Kidney epithelial cell (primary cell): Measurements from ENCODE around the gene MANBA. TPM values are rescaled to one million over a fixed set of nuclear protein-coding genes. Genes with fewer than 3 reads are reported as not detected.
"Not testable (repeated sequence)": the region's sequence is repeated elsewhere in the genome, so short reads cannot be mapped to it uniquely, and the experiment has no call there.

Experiments
- DNase-seq: peaks from one replicate; pipeline ENCODE4 v3.0.0-alpha.2; 2010; ENCODE audit warnings: low read depth
- H3K27me3 ChIP-seq: 2 replicates; pipeline ENCODE4 v1.6.0; 2011; ENCODE audit warnings: low read length; ENCODE audit not compliant: control insufficient read depth, insufficient read depth
- H3K36me3 ChIP-seq: 2 replicates; pipeline ENCODE4 v1.5.1; 2011; ENCODE audit warnings: low read length; ENCODE audit not compliant: control insufficient read depth, insufficient read depth
- H3K4me3 ChIP-seq: 2 replicates; pipeline ENCODE4 v1.5.1; 2011; ENCODE audit warnings: low read depth, mild to moderate bottlenecking, control low read depth, low read length
- total RNA-seq: library from RNA; depleted of rRNA; stranded (reverse); fragments of >200 nt; gene quantifications from 2 replicates; pipeline ENCODE4 v1.2.3, GENCODE V29; 2015
- TF ChIP-seq, protein P1 (sequence below): IDR thresholded peaks from 2 replicates; pipeline ENCODE4 v1.5.1; 2011; ENCODE audit warnings: mild to moderate bottlenecking, moderate library complexity, low read length, control low read depth, inconsistent platforms; ENCODE audit not compliant: insufficient read depth, poor library complexity, severe bottlenecking

Gene MANBA
- total RNA-seq, 1 donor from 2014 or later: 14.7 TPM

DNA sequence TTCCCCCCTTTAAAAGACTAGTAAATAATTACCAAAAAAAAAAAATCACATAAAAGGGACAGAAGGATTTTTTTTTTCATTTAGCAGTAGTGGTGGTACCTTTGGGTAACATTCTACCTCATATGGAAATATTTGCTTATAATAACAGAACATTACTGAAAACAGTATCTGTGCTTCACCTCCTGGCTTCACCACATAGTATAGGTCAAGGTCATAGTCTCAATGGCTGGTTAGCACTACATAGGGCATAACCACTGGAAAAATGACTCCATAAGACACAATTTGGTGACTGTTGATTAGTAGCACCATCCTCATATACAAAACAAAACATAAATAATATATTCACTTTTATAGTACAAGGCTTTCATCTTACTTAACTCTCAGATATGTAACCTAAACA lies 34.7 kb downstream of the MANBA start:
- Histone ChIP-seq H3K36me3 (no peaks in the 10 kb centered on the region), H3K4me3 (no peak overlapping the region), H3K27me3 (no peaks in the 10 kb centered on the region)
- DNase-seq: no peak
- TF ChIP-seq, protein P1, sequence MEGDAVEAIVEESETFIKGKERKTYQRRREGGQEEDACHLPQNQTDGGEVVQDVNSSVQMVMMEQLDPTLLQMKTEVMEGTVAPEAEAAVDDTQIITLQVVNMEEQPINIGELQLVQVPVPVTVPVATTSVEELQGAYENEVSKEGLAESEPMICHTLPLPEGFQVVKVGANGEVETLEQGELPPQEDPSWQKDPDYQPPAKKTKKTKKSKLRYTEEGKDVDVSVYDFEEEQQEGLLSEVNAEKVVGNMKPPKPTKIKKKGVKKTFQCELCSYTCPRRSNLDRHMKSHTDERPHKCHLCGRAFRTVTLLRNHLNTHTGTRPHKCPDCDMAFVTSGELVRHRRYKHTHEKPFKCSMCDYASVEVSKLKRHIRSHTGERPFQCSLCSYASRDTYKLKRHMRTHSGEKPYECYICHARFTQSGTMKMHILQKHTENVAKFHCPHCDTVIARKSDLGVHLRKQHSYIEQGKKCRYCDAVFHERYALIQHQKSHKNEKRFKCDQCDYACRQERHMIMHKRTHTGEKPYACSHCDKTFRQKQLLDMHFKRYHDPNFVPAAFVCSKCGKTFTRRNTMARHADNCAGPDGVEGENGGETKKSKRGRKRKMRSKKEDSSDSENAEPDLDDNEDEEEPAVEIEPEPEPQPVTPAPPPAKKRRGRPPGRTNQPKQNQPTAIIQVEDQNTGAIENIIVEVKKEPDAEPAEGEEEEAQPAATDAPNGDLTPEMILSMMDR: no peak

DNA sequence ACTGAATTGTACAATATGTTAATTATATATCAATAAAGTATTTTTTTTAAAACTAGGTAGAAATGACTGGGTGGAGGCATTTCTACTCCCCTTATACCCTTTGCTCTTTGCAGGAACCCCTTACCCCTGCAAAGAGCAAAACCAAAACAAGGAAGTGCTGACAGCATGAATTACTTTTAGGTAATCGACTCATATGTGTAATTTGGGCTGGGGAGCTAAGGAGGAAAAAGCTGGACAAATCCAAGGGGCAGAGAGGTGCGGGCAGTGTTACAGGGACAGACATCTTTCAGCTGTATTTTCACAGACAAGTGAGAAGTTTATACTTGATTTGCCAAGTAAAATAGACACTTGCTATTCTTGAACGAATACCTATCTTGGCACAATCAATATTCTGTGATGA lies 35.5 kb downstream of the MANBA start:
- Histone ChIP-seq H3K36me3 (no peaks in the 10 kb centered on the region), H3K4me3 (no peak overlapping the region), H3K27me3 (no peaks in the 10 kb centered on the region)
- DNase-seq: no peak
- TF ChIP-seq, protein P1: no peak

DNA sequence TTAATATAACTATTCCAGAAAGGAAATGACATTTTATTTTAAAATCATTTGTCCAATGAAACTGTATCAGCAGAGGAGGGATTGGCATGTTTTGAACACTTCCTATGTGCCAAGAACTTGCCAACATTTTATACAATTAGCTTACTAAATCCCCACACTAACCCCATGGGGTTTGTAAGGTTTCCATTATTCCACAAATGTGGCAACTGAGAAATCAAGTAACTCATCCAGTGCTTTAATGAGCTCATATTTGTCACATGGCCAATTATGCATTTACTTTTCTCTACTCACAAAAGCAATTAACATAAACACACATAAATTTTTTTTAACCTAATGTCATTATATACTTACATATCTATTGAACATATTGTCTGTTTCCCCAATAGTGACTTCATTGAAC lies 37.3 kb downstream of the MANBA start:
- no peaks in the 10 kb centered on the region for H3K36me3 ChIP-seq

DNA sequence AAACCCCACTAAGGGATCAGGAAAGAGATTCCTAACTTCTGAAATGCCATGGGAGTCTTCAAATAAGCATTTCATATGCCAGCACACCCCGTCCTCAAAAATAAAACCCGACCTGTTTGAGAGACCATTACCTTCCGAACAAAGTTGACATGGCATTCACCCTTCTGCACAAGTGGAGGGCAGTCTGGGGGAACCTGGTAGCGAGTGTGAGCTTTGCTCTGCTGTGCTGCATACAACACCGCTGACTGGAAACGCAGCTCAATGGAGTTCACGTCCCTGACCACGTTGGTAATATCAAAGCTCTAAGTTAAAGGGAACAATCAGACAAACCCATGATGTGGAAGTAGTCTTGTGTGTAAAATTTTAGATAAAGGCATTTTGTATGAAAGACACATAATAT lies 38.0 kb downstream of the MANBA start:
- TF ChIP-seq, protein P1: no peak
- DNase-seq: no peak
- no peaks in the 10 kb centered on the region for H3K36me3 ChIP-seq
- no peaks in the 10 kb centered on the region for H3K27me3 ChIP-seq
- no peak overlapping the region for H3K4me3 ChIP-seq

More for the DNA sequence above, 37.3 kb downstream of the MANBA start:
- Histone ChIP-seq H3K4me3 (no peak overlapping the region), H3K27me3 (no peaks in the 10 kb centered on the region)
- no peak for DNase-seq
- TF ChIP-seq, protein P1: no peak

DNA sequence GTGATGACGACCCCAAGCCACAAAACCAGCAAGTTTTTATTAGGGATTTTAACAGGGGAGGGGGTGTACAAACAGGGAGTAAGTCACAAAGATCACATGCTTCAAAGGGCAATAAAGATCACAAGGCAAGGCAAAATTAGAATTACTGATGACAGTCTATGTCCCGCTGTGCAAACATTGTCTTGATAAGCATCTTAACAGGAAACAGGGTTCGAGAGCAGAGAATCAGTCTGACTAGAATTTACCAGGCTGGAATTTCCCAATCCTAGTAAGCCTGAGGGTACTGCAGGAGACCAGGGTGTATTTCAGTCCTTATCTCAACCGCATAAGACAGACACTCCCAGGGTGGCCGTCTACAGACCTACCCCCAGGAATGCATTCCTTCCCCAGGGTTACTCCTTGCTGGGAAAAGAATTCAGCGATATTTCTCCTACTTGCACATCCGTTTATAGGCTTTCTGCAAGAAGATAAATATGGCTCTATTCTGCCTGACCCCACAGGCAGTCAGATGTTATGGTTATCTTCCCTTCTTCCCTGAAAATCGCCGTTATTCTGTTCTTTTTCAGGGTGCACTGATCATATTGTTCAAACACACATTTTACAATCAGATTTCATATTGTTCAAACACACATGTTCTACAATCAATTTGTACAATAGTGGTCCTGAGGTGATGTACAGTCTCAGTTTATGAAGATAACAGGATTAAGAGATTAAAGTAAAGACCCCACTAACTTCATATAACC lies 41.8 kb downstream of the MANBA start:
- H3K36me3 ChIP-seq, DNase-seq, H3K27me3 ChIP-seq, H3K4me3 ChIP-seq: not testable (repeated sequence)

DNA sequence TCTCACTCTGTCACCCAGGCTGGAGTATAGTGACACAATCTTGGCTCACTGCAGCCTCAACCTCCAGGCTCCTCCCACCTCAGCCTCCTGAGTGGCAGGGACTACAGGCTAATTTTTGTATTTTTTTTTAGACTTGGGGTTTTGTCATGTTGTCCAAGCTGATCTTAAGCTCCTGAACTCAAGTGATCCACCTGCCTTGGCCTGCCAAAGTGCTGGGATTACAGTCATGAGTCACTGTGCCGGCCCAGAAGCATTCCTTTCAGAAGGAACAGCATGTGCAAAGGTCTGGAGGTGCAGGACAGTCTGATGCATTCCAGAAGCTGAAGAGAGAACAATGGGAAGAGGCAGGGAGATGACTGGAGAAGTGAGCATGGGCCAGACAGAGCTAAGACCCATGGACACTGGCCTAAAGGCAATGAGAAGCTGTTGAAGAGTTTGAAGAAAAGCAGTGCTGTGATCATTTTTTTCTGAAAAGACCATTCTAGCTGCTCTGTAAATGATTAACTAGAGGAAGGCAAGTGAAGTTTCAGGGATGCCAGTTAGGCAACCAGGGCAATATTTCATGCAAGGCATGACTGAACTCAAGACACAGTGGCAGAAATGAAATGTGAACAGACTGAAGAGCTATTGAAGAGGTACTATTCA lies 43.2 kb downstream of the MANBA start:
- Histone ChIP-seq H3K36me3 (no peaks in the 10 kb centered on the region), H3K27me3 (no peaks in the 10 kb centered on the region), H3K4me3 (no peak overlapping the region)
- TF ChIP-seq, protein P1: no peak
- peak; percentile 34 for DNase-seq
